ENCODE data around the gene BTBD9.

The BTBD9 gene

GRCh38 chr6:38346291-38347079, 293.2 kb downstream of the BTBD9 start:
- DNase-seq (ENCODE audit: low read depth in 2 of 2): no peak

GRCh38 chr6:38345586-38345985, 294.1 kb downstream of the BTBD9 start:
- DNase-seq (ENCODE audit: low read depth in 2 of 2): no peak

- no peak for DNase-seq (ENCODE audit: low read depth in 2 of 2)
Measured at GRCh38 chr6:38341496-38341895, 298.2 kb downstream of the BTBD9 start.

GRCh38 chr6:38339914-38340313, 299.8 kb downstream of the BTBD9 start:
- no peak for DNase-seq (ENCODE audit: low read depth in 2 of 2)

GRCh38 chr6:38337819-38338465, 301.8 kb downstream of the BTBD9 start:
- DNase-seq (ENCODE audit: low read depth in 2 of 2): no peak

- DNase-seq (ENCODE audit: low read depth in 2 of 2): no peak
Measured at GRCh38 chr6:38336922-38337321, 302.8 kb downstream of the BTBD9 start.

- no peak for DNase-seq (ENCODE audit: low read depth in 2 of 2)
Measured at GRCh38 chr6:38326837-38327236, 312.9 kb downstream of the BTBD9 start.

GRCh38 chr6:38323216-38323615, 316.5 kb downstream of the BTBD9 start:
- no peak for DNase-seq (ENCODE audit: low read depth in 2 of 2)

GRCh38 chr6:38322138-38322537, 317.6 kb downstream of the BTBD9 start:
- DNase-seq (ENCODE audit: low read depth in 2 of 2): no peak

- DNase-seq (ENCODE audit: low read depth in 2 of 2): no peak
Measured at GRCh38 chr6:38320843-38321242, 318.9 kb downstream of the BTBD9 start.

- no peak for DNase-seq (ENCODE audit: low read depth in 2 of 2)
Measured at GRCh38 chr6:38320358-38320757, 319.4 kb downstream of the BTBD9 start.

- DNase-seq (ENCODE audit: low read depth in 2 of 2): no peak
Measured at GRCh38 chr6:38319256-38320212, 320.2 kb downstream of the BTBD9 start.

GRCh38 chr6:38316099-38316868, 323.4 kb downstream of the BTBD9 start:
- no peak for DNase-seq (ENCODE audit: low read depth in 2 of 2)

GRCh38 chr6:38311201-38311600, 328.5 kb downstream of the BTBD9 start:
- no peak for DNase-seq (ENCODE audit: low read depth in 2 of 2)

GRCh38 chr6:38310061-38310460, 329.7 kb downstream of the BTBD9 start:
- no peak for DNase-seq (ENCODE audit: low read depth in 2 of 2)

- no peak for DNase-seq (ENCODE audit: low read depth in 2 of 2)
Measured at GRCh38 chr6:38307740-38308139, 332.0 kb downstream of the BTBD9 start.

GRCh38 chr6:38306931-38307330, 332.8 kb downstream of the BTBD9 start:
- DNase-seq (ENCODE audit: low read depth in 2 of 2): no peak

GRCh38 chr6:38305995-38306681, 333.6 kb downstream of the BTBD9 start:
- DNase-seq (ENCODE audit: low read depth in 2 of 2): no peak

- no peak for DNase-seq (ENCODE audit: low read depth in 2 of 2)
Measured at GRCh38 chr6:38302838-38303237, 336.9 kb downstream of the BTBD9 start.

GRCh38 chr6:38302081-38302480, 337.6 kb downstream of the BTBD9 start:
- DNase-seq (ENCODE audit: low read depth in 2 of 2): no peak

Data from stimulated activated CD8-positive, alpha-beta memory T cell treated with anti-CD3 and anti-CD28 coated beads, Interleukin-15, amount 100 ng/mL, for 4 hours (primary cell).